ENCODE measurements around the gene MPC1L. TPM values are rescaled to one million over a fixed set of nuclear protein-coding genes. Genes with fewer than 3 reads are reported as not detected.
A peak's percentile ranks its signal among the peaks of the same experiment; 100 is the strongest.

The MPC1L gene
- total and polyA plus RNA-seq, 2 of the 8 experiments (the other 6 are each of a cell fraction or from before 2014, with no cell fraction given) = not detected

DNA sequence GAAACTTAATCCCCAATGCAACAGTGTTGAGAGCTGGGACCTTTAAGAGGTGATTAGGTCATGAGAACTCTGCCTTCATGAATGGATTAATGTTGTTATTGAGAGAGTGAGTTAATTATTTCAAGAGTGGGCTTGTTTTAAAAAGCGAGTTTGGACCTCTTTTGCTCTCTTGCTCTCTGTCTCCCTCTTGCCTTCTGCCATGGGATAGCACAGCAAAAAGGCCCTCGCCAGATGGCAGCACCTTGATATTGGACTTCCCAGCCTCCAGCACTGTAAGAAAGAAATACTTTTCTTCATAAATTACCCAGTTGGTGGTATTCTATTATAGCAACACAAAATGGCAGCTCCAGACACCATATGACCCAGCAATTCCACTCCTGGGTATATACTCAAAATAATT lies 49.5 kb upstream of the MPC1L start:
- H3K4me3 ChIP-seq (ENCODE audit: extremely low read depth in 1 of 4, insufficient read depth in 2 of 4, low read depth in 3 of 4, low read length in 4 of 4) = no peak overlapping the region
- WGBS, 2 experiments (ENCODE audit: extremely low coverage in 1 of 2, insufficient coverage in 1 of 2, insufficient read length in 1 of 2, insufficient replicate concordance in 2 of 2, low coverage in 1 of 2, low lambda C conversion rate in 2 of 2, missing lambda C conversion rate in 1 of 2) = 35% methylated on average over 2 of the region's 2 CpGs; no CpG with 5 or more reads in 1 of the 2 experiments
- peak; percentile 1 to 46 for DNase-seq (ENCODE audit: low read depth in 1 of 2, low spot score in 2 of 2)
- no peak overlapping the region for H4K8ac ChIP-seq (ENCODE audit: extremely low read depth, insufficient read depth, low read length)
- no peak overlapping the region for H3K27ac ChIP-seq (ENCODE audit: low read depth, low read length)
- no peak overlapping the region for H2BK5ac ChIP-seq (ENCODE audit: low read depth, low read length)
- H2AFZ ChIP-seq (ENCODE audit: low read length) = no peak overlapping the region
- H3K56ac ChIP-seq (replicated peaks; ENCODE audit: insufficient read length, low read depth, low read length) = no peak overlapping the region
- no peaks in the 10 kb centered on the region for H3K9me3 ChIP-seq (ENCODE audit: insufficient read depth in 2 of 2, low read depth in 1 of 2, low read length in 1 of 2)
- H3K4ac ChIP-seq (replicated peaks; ENCODE audit: insufficient read length, low read depth, low read length) = no peak overlapping the region
- no peak overlapping the region for H3K23ac ChIP-seq (ENCODE audit: insufficient read length)
- H3K79me1 ChIP-seq (ENCODE audit: low read depth, low read length) = no peaks in the 10 kb centered on the region
- H2BK120ac ChIP-seq (replicated peaks; ENCODE audit: low read depth, low read length) = no peak overlapping the region
- no peak overlapping the region for H2AK5ac ChIP-seq (ENCODE audit: low read depth, low read length)
- H2BK15ac ChIP-seq (ENCODE audit: low read length) = no peak overlapping the region
- H3K14ac ChIP-seq (ENCODE audit: insufficient read length) = no peak overlapping the region
- CTCF ChIA-PET (ENCODE audit: partially characterized antibody) = interaction anchor here (0.7 to 1.9 kb wide), 6 partner anchors 9 to 1930 kb away, joined by 3 to 7 read pairs (median 4); no protein-coding TSS in a partner anchor
- H2BK12ac ChIP-seq (ENCODE audit: low read depth, low read length) = no peak overlapping the region
- H3K79me2 ChIP-seq (ENCODE audit: control insufficient read depth in 1 of 2, insufficient read depth in 2 of 2, low read length in 2 of 2) = no peaks in the 10 kb centered on the region
- H3K36me3 ChIP-seq (ENCODE audit: control insufficient read depth in 2 of 4, insufficient read depth in 4 of 4, low read length in 3 of 4) = no peaks in the 10 kb centered on the region
- POLR2A ChIA-PET (ENCODE audit: partially characterized antibody) = no interaction called here
- H2BK20ac ChIP-seq (ENCODE audit: low read length) = no peak overlapping the region
- no peak overlapping the region for H4K91ac ChIP-seq (replicated peaks; ENCODE audit: insufficient read length, low read length)
- no peak for FAIRE-seq
- no peak overlapping the region for H4K5ac ChIP-seq (ENCODE audit: insufficient read length, low read depth, low read length)
- no peaks in the 10 kb centered on the region for H4K20me1 ChIP-seq (replicated peaks in 1 of 2; ENCODE audit: control insufficient read depth in 1 of 2, insufficient read depth in 2 of 2, low read length in 2 of 2)
- H3K27me3 ChIP-seq (replicated peaks in 1 of 4; ENCODE audit: control insufficient read depth in 3 of 4, extremely low read depth in 1 of 4, insufficient read depth in 3 of 4, low read length in 3 of 4) = no peaks in the 10 kb centered on the region
- no peak overlapping the region for H3K9ac ChIP-seq (replicated peaks in 1 of 4; ENCODE audit: extremely low read depth in 1 of 4, low read depth in 3 of 4, low read length in 3 of 4)
- TF ChIP-seq, protein P1, sequence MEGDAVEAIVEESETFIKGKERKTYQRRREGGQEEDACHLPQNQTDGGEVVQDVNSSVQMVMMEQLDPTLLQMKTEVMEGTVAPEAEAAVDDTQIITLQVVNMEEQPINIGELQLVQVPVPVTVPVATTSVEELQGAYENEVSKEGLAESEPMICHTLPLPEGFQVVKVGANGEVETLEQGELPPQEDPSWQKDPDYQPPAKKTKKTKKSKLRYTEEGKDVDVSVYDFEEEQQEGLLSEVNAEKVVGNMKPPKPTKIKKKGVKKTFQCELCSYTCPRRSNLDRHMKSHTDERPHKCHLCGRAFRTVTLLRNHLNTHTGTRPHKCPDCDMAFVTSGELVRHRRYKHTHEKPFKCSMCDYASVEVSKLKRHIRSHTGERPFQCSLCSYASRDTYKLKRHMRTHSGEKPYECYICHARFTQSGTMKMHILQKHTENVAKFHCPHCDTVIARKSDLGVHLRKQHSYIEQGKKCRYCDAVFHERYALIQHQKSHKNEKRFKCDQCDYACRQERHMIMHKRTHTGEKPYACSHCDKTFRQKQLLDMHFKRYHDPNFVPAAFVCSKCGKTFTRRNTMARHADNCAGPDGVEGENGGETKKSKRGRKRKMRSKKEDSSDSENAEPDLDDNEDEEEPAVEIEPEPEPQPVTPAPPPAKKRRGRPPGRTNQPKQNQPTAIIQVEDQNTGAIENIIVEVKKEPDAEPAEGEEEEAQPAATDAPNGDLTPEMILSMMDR (IDR thresholded peaks at IDR 0.05; ENCODE audit: control extremely low read depth in 1 of 3, insufficient read depth in 1 of 3, low read depth in 1 of 3, low read length in 3 of 3) = peak; percentile 56 to 93 (median 65)
- TF ChIP-seq JUN (IDR thresholded peaks at IDR 0.05; ENCODE audit: low read depth, low read length) = no peak
- TF ChIP-seq RAD21 (IDR thresholded peaks at IDR 0.05 in 1 of 2, conservative IDR thresholded peaks at IDR 0.05 in 1 of 2; ENCODE audit: low read depth in 2 of 2, low read length in 2 of 2) = peak; percentile 38 to 47
- no peaks in the 10 kb centered on the region for H3K4me1 ChIP-seq (replicated peaks in 1 of 4; ENCODE audit: control insufficient read depth in 3 of 4, insufficient read depth in 4 of 4, low read length in 3 of 4)
- no peak overlapping the region for H3K18ac ChIP-seq (ENCODE audit: extremely low read depth, low read length)
- H3K23me2 ChIP-seq (ENCODE audit: low read depth, low read length) = no peaks in the 10 kb centered on the region
- no peak overlapping the region for H3K4me2 ChIP-seq (ENCODE audit: insufficient read depth in 1 of 2, low read depth in 2 of 2, low read length in 2 of 2)
